Stimulated activated CD8-positive, alpha-beta memory T cell treated with anti-CD3 and anti-CD28 coated beads, Interleukin-4, amount 100 ng/mL, for 48 hours (primary cell): ENCODE data around the gene ZNF524.
A peak's percentile ranks its signal among the peaks of the same experiment; 100 is the strongest.

Experiments used
- DNase-seq: peaks from one replicate; pipeline ENCODE4 v3.0.0-alpha.2; 2020

The ZNF524 gene

DNA sequence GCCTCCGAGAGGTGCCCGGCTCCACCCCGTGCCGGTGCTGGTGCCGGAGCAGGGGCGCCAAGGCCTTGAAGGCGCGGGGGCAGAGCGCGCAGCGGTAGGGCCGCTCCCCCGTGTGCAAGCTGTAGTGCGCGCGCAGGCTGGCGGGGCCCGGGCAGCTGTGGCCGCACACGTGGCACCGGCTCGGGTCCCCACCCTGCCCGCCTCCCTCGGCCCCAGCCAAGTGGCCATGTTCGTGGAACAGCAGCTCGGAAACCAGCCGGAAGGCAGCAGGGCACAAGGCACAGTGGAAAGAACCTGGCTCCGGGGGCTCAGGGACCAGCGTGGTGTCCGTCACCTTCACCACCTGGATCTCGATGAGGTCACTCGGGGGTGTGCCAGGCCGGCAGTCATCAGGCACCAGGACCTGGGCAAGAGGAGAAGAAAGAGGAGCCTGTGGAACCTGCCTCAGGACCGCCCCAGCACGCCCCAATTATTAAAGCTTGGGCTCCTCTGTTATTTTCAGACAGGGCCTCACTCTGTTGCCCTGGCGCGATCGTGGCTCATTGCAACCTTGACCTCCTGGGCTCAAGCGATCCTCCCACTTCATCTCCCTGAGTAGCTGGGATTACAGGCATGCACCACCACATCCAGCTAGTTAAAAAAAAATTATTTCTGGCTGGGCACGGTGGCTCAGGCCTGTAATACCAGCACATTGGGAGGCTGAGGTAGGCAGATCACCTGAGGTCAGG, 22.3 kb downstream of the ZNF524 start:
- no peak for DNase-seq

GRCh38 chr19:55623130-55623529, 23.0 kb downstream of the ZNF524 start:
- no peak for DNase-seq

- no peak for DNase-seq
Observed at GRCh38 chr19:55623561-55623960, 23.5 kb downstream of the ZNF524 start.

DNA sequence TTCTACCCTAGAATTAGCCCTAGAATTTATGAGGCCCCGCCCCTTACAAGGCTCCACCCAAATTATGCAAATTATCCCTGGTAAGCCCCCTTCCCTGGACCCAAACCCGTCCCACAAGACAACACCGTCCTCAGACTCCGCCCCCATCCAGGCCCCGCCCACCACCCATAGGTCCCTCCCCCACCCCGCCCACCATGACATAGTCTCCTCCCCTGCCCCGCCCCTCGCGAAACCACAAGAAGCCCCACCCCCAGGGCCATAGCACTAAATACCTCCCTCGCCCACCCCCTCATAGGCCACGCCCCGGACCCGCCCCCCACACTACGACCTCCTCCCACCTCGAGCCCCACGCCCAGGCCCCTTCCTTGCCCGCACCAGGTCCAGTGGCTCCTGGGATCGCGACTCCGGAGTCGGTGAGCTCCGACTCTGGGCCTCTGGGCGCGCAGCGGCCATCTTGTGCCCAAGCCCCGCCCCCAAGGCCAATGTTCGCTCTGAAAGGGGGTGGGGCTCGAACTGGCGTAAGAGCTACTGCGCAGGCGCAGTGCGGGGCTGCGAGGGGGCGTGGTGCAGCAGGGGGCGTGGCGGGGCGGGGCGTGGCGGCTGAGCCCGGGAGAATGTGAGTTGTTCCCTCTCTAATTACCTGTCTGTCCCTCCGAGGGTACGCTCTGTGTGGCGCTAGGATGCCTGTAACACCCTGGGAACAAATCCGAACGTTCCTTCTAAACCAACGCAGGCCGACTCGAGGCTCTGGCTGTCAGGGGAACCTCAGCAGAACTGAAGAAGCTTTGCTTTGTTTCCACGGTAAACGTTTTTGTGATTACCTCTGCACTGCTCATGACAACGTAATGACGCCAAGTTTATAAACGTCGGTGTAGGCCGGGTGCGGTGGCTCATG, 24.3 kb downstream of the ZNF524 start, which contains the start of gene ZNF784:
TSS of gene ZNF784 (minus strand) at position 458 of the 895 bp plus-strand sequence. CDS start at position 453, 5 bp downstream.
- peak; percentile 96 for DNase-seq

GRCh38 chr19:55625004-55625326, 24.9 kb downstream of the ZNF524 start:
- no peak for DNase-seq

GRCh38 chr19:55626350-55626749, 26.3 kb downstream of the ZNF524 start:
- DNase-seq, result peak; percentile 61

GRCh38 chr19:55632463-55632834, 32.4 kb downstream of the ZNF524 start:
- peak; percentile 94 for DNase-seq

- DNase-seq, result no peak
Observed at GRCh38 chr19:55633861-55634260, 33.8 kb downstream of the ZNF524 start.

DNA sequence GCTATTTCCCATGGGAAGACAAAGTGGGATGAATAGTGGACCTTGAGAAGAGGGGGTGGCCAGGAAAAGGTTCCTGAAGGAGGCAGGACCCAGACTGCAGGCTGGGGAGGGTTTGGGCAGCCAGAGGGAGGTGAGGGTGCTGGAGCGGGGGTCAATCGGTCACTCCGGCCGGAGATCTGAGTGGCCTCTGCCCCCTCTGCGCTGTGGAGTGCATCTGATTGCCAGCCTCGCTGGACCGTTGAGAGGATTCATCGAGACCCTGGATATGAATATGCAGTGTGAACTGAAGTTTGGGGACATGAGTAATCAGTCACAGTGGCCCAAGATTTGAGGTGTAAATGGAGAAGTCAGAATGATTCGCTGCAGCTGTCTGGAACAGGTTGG, 35.2 kb downstream of the ZNF524 start:
- DNase-seq, result no peak

- no peak for DNase-seq
Observed at GRCh38 chr19:55635856-55636440, 35.9 kb downstream of the ZNF524 start.

DNA sequence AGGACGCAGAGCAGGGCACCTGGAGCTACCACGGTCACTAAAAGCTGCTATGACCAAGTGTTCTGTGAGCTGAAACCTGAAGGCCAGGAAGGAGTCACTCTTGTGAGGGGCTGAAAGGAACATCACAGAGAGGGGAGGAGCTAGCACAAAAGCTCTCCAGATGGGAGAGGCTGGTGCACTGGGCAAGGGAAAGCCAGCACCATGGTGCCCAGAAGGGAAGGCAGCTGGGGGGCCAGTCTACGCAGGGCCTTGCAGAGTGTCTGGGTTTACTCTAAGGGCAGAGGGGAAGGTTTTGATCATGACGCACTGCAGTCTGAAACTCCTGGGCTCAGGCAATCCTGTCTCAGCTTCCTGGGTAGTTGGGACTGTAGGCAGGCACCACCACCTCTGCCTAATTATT, 36.6 kb downstream of the ZNF524 start:
- DNase-seq, result no peak

GRCh38 chr19:55637534-55637933, 37.4 kb downstream of the ZNF524 start:
- no peak for DNase-seq

GRCh38 chr19:55638864-55639359, 38.8 kb downstream of the ZNF524 start:
- DNase-seq, result peak; percentile 80

- DNase-seq, result peak; percentile 80
Observed at GRCh38 chr19:55640043-55640576, 40.0 kb downstream of the ZNF524 start.

GRCh38 chr19:55640577-55641425, 40.7 kb downstream of the ZNF524 start, which contains the start of gene ZNF580:
TSS of gene ZNF580 (plus strand) at chr19:55641002. CDS start at chr19:55642509, 1,507 bp downstream.
- DNase-seq, result peak; percentile 79

- peak; percentile 65 for DNase-seq
Observed at GRCh38 chr19:55641426-55642152, 41.5 kb downstream of the ZNF524 start.

DNA sequence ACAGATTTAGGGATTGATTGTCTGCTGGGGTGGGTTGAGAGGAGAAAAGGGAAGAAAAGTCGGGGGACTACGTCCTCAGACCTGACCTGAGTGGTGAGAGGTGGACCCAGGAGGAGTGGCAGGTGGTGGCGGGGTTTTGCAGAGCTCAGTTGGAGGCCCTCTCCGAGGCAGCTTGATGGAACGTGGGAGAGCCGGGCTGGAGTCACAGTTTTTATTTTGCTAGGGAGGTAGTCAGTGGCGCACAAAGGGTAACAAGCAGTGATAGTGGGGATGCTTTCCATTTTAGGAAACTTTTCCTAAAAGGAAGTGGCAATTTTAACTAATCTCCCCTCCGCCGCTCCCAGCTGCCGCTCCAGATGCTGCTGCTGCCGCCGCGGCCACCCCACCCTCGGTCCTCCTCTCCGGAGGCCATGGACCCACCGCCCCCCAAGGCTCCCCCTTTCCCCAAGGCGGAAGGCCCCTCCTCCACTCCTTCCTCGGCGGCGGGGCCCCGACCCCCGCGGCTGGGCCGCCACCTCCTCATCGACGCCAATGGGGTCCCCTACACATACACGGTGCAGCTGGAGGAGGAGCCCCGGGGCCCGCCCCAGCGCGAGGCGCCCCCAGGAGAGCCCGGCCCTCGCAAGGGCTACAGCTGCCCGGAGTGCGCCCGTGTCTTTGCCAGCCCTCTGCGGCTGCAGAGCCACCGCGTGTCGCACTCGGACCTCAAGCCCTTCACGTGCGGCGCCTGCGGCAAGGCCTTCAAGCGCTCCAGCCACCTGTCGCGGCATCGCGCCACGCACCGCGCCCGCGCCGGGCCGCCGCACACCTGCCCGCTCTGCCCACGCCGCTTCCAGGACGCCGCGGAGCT, 42.3 kb downstream of the ZNF524 start:
- peak; percentile 60 for DNase-seq

GRCh38 chr19:55643003-55643886, 43.2 kb downstream of the ZNF524 start, which contains the start of gene ZNF581:
TSS of gene ZNF581 (plus strand) at chr19:55643649. CDS start at chr19:55644572, 923 bp downstream.
- DNase-seq, result peak; percentile 88

GRCh38 chr19:55643887-55644176, 43.7 kb downstream of the ZNF524 start:
- no peak for DNase-seq
